Nucleus accumbens (tissue), 56 donors: ENCODE data around the gene HAVCR1.
"Not testable (repeated sequence)": the region's sequence is repeated elsewhere in the genome, so short reads cannot be mapped to it uniquely, and the experiment has no call there.

ENCODE experiments used
- DNase-seq, 56 donors: peaks; one replicate each; lab custom pipeline; 2025; lab: John Stamatoyannopoulos, UW

The HAVCR1 gene

GRCh38 chr5:157014143-157014542, 44.8 kb downstream of the HAVCR1 start:
- DNase-seq: not testable (repeated sequence)

GRCh38 chr5:157006262-157006661, 52.7 kb downstream of the HAVCR1 start:
- DNase-seq: no peak

GRCh38 chr5:157004893-157005551, 53.9 kb downstream of the HAVCR1 start:
- DNase-seq: no peak

GRCh38 chr5:156991714-156992113, 67.2 kb downstream of the HAVCR1 start:
- DNase-seq: no peak

- no peak for DNase-seq
Measured at GRCh38 chr5:156984064-156984463, 74.9 kb downstream of the HAVCR1 start.

- no peak for DNase-seq
Measured at GRCh38 chr5:156981481-156981880, 77.4 kb downstream of the HAVCR1 start.
